ENCODE measurements around the gene DYNLT2B.

Gene DYNLT2B

DNA sequence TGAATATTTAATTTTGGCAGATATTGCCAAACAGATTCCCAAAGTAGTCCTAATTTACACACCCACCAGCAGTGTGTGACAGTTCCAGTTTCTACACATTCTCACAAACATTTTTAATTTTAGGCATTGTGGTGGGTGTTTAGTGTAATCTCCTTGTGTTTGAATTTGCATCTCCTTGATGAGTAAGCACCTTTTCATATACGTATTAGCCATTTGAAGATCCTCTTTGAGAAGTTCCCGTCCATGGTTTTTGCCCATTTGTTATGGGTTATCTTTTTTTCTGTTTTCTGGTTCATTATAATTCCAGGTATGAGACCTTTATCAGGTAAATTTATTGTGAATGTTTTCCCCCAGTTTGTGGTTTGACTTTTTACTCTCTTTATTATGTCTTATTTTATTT is 22.4 kb upstream of the DYNLT2B start:
- no peak for DNase-seq (ENCODE audit: extremely low read depth, low read depth)
- no peak overlapping the region for H3K4me3 ChIP-seq (replicated peaks; ENCODE audit: low read depth, low read length)
- TF ChIP-seq, protein P1, sequence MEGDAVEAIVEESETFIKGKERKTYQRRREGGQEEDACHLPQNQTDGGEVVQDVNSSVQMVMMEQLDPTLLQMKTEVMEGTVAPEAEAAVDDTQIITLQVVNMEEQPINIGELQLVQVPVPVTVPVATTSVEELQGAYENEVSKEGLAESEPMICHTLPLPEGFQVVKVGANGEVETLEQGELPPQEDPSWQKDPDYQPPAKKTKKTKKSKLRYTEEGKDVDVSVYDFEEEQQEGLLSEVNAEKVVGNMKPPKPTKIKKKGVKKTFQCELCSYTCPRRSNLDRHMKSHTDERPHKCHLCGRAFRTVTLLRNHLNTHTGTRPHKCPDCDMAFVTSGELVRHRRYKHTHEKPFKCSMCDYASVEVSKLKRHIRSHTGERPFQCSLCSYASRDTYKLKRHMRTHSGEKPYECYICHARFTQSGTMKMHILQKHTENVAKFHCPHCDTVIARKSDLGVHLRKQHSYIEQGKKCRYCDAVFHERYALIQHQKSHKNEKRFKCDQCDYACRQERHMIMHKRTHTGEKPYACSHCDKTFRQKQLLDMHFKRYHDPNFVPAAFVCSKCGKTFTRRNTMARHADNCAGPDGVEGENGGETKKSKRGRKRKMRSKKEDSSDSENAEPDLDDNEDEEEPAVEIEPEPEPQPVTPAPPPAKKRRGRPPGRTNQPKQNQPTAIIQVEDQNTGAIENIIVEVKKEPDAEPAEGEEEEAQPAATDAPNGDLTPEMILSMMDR (IDR thresholded peaks at IDR 0.05; ENCODE audit: low read depth, low read length, missing control alignments): no peak

DNA sequence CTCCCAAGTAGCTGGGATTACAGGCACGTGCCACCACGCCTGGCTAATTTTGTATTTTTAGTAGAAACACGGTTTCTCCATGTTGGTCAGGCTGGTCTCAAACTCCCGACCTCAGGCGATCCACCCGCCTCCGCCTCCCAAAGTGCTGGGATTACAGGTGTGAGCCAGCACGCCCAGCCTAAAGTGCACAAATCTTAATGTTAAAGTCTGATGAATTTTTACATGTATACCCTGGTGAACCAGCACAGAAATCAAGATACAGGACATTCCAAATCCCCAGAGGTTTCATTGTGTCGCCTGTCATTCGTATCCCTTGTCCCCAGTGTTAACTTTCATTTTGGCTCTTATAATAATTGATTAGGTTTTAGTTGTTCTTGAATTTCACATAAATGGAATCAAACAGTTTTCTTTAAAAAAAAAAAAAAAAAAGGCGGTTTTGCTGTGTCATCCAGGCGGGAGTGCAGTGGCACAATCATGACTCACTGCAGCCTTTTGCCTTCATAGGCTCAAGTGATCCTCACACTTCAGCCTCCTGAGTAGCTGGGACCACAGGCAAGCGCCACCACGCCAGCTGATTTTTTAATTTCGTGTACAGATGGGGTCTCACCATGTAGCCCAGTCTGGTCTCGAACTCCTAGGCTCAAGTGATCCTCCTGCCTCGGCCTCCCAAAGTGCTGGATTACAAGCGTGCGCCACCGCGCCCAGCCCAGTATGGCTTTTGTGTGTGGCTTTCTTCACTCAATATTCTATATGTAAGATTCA is 21.6 kb upstream of the DYNLT2B start:
- TF ChIP-seq, protein P1 (IDR thresholded peaks at IDR 0.05; ENCODE audit: low read depth, low read length, missing control alignments): no peak
- DNase-seq (ENCODE audit: extremely low read depth, low read depth): no peak
- H3K4me3 ChIP-seq (replicated peaks; ENCODE audit: low read depth, low read length): no peak overlapping the region

DNA sequence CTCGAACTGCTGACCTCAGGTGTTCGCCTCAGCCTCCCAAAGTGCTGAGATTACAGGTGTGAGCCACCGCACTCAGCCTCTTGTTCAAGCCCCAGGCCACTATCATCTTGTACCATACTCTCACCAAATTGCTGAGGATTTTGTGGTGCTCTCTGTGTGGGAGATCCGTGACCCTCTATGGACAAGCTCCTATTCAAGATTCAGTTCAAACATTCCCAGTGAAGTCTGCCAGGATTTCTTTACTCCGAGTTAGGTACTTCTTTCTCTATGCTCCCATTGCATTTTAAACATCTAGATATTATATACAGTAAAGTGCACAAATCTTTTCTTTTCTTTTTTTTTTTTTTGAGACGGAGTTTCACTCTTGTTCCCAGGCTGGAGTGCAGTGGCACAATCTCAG is 21.0 kb upstream of the DYNLT2B start:
- no peak overlapping the region for H3K4me3 ChIP-seq (replicated peaks; ENCODE audit: low read depth, low read length)
- no peak for DNase-seq (ENCODE audit: extremely low read depth, low read depth)
- TF ChIP-seq, protein P1 (IDR thresholded peaks at IDR 0.05; ENCODE audit: low read depth, low read length, missing control alignments): no peak

DNA sequence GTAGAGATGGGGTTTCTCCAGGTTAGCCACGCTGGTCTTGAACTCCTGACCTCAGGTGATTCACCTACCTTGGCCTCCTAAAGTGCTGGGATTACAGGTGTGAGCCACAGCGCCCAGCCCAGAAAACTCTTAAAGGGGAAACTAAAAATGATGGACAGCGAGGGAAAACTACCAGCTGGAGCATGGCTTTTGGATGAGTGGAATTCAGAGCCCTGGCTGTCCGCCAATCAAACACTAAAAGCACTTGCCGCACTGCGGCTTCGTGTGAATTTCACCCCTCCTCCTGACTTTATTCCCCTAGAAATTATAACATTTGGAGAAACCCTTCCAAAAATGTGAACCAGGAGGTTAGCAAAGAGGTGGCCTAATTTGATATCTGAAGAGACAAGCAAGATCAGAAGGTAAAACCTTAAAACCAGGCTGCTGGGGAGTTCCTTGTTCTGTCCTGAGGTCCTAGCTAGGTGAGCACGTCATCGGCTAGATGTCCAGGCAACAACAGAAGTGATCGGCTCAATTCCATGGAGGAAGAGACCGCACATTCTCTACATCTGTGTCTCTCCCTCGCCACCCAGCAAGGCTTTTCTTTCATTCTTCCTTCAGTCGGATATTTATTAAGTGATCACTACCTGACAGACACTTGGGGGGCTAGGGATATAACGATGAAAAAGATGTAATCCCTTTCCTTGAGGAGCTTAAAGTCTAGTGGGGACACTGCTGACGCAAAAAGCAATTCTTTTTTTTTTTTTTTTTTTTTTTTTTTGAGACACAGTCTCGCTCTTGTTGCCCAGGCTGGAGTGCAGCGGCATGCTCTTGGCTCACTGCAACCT is 18.5 kb upstream of the DYNLT2B start:
- no peak overlapping the region for H3K4me3 ChIP-seq (replicated peaks; ENCODE audit: low read depth, low read length)
- no peak for DNase-seq (ENCODE audit: extremely low read depth, low read depth)
- TF ChIP-seq, protein P1 (IDR thresholded peaks at IDR 0.05; ENCODE audit: low read depth, low read length, missing control alignments): no peak

DNA sequence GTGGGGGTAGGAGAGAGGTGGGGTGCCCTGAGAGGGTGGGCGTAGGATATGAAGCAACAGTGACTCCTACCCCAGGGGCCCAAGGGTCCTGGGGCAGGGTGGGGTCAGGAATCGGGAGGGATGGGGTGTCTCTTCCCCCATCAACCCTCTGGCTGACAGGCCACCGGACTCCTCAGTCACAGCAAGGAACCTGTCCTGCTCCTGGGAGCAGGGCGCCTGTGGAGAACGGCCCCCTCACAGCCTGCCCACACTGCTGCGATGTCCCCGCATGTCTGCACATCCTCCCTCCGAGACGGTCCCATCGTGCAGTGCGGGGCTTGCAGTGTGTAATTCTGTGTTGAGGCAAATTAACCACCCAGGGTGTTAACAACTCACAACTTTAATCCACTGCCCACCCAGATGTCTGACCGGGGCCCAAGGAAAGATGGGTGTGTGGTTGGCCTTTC is 17.5 kb upstream of the DYNLT2B start:
- TF ChIP-seq, protein P1 (IDR thresholded peaks at IDR 0.05; ENCODE audit: low read depth, low read length, missing control alignments): no peak
- no peak overlapping the region for H3K4me3 ChIP-seq (replicated peaks; ENCODE audit: low read depth, low read length)
- no peak for DNase-seq (ENCODE audit: extremely low read depth, low read depth)

DNA sequence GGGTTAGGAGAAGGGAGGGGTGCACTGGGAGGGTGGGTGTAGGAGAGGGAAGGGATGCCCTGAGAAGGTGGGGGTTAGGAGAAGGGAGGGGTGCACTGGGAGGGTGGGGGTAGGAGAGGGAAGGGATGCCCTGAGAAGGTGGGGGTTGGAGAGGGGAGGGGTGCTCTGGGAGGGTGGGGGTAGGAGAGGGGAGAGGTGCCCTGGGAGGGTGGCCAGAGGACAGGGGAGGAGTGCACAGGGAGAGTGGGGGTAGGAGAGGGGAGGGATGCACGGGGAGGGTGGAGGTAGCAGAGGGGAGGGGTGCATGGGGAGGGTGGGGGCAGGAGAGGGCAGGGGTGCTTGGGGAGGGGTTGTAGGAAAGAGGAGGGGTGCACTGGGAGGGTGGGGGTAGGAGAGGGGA is 16.9 kb upstream of the DYNLT2B start:
- no peak for DNase-seq (ENCODE audit: extremely low read depth, low read depth)
- H3K4me3 ChIP-seq (replicated peaks; ENCODE audit: low read depth, low read length): no peak overlapping the region
- TF ChIP-seq, protein P1 (IDR thresholded peaks at IDR 0.05; ENCODE audit: low read depth, low read length, missing control alignments): no peak
